GM19395 (cell line): ENCODE results near the gene ANO9.

ENCODE experiments used
- ATAC-seq: cut with Tn5 transposase; IDR thresholded peaks from one replicate; pipeline ENCODE4 v1.9.1; 2021; ENCODE audit warnings: mild to moderate bottlenecking, moderate library complexity; ENCODE audit not compliant: unreplicated experiment

ANO9 gene, protein sequence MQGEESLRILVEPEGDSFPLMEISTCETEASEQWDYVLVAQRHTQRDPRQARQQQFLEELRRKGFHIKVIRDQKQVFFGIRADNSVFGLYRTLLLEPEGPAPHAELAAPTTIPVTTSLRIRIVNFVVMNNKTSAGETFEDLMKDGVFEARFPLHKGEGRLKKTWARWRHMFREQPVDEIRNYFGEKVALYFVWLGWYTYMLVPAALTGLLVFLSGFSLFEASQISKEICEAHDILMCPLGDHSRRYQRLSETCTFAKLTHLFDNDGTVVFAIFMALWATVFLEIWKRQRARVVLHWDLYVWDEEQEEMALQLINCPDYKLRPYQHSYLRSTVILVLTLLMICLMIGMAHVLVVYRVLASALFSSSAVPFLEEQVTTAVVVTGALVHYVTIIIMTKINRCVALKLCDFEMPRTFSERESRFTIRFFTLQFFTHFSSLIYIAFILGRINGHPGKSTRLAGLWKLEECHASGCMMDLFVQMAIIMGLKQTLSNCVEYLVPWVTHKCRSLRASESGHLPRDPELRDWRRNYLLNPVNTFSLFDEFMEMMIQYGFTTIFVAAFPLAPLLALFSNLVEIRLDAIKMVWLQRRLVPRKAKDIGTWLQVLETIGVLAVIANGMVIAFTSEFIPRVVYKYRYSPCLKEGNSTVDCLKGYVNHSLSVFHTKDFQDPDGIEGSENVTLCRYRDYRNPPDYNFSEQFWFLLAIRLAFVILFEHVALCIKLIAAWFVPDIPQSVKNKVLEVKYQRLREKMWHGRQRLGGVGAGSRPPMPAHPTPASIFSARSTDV

DNA sequence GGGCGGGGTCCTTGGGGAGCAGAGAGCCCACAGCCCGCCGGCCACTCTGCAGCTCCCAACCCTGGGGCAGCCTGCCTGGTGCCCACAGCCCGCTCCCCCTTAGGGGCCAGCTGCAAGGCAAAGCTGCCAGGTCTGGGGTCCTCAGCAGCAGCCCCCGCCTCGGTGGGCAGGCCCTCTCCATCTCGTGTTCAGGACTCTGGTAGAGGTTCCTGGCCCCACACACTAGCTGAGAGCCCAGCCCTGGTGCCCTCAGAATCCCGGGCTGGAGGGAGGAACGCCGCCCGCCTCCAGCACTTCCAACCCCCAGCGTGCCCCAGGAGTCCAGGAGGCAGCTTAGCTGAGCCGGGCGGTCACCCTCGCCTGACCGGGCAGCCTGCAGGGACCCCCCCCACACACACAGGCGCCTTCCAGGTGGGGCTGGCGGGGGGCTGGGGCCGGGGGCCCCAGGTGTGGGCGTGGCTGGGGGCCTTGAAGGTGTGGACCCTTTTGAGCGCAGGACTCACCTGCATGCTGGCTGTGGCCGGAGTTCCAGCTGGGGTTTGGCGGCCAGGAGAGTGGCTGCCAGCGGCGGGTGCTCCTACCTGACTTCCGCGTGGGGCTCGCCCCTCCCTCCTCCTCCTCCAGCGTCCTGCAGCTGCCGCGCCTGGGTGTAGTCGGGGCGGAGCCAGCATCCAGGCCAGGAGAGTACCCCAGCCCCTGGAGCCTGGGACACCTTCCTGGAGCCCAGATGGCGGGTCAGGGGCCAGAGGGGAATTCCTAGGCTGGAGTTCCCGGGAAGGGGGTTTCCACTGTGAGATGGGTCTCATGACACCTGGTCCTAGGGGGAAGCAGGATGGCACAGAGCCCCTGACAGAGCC lies at the start of gene ANO9:
ANO9 (minus strand) TSS at position 594 of the 857 bp plus-strand sequence; CDS start at position 509, 85 bp downstream.
- ATAC-seq: peak; percentile 80

DNA sequence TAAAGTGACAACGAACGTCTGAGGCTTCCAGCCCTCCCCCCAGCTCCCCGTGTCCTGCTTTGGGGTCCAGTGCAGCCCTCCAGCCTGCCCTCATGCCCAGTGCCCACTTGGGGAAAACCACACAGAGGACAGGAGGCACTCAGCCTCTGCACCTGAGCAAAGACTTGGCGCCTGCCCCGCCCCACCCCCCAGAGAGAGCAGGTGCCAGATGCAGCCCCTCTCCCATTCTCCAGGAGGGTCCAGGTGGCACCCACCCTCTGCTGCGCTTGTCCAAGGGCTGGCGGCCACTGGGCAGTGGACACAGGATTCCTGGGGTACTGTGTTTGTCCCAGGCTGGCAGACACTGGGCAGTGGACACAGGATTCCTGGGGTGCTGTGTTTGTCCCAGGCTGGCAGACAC lies 49.5 kb upstream of the ANO9 start:
- no peak for ATAC-seq

DNA sequence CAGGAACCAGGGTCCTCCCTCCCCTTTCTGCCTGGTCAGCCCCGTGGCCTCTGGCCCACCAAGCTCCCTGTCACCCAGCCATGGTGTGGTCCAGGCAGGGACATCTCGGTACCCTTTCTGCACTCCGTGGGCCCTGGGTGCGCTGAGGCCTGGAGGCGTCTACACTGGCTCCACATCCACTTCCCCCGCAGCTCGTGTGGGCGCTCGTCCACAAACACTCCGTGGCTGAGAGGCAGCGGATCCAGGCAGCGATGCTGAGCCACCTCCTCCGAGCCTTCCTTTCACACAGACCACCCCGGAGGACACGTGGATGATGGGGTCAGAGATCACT lies 49.1 kb upstream of the ANO9 start:
- no peak for ATAC-seq

DNA sequence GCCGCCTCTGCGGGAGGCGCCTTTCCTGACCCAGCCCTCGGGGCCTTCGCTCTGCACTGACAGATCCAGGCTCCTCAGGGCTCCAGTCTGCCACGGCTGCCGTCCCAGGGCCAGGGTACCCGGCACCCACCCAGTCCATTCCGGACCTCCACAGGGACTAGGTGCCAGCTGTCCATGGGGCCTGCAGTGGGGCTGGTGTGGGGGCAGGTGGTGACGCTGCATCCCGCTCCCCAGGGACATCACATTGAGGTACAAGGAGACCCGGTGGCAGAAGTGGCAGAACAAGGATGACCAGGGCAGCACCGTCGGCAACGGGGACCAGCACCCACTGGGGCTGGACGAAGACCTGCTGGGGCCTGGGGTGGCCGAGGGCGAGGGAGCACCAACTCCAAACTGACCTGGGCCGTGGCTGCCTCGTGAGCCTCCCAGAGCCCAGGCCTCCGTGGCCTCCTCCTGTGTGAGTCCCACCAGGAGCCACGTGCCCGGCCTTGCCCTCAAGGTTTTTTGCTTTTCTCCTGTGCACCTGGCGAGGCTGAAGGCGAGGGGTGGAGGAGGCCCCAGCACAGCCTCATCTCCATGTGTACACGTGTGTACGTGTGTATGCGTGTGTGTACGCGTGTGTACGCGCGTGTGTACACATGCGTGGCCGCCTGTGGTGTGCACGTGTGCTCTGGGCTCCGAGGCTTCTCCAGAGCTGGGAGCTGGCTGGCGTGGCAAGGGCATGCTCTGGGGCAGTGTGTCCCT lies 48.5 kb upstream of the ANO9 start:
- no peak for ATAC-seq

DNA sequence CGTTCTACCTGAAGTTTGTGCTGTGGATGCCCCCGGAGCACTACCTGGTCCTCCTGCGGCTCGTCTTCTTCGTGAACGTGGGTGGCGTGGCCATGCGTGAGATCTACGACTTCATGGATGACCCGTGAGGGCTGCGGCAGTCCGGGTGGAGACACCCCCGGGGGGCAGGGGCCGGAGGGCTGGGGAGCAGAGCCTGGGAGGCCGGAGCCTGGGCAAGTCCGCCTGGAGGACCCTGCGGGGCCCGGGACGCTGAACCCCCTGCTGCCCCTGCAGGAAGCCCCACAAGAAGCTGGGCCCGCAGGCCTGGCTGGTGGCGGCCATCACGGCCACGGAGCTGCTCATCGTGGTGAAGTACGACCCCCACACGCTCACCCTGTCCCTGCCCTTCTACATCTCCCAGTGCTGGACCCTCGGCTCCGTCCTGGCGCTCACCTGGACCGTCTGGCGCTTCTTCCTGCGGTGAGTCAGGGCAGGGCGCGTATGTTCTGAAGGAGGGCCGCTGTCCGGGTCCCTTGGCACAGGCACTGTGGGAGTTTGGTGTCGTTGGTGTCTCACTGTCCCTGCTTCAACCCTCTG lies 47.9 kb upstream of the ANO9 start:
- ATAC-seq: no peak

DNA sequence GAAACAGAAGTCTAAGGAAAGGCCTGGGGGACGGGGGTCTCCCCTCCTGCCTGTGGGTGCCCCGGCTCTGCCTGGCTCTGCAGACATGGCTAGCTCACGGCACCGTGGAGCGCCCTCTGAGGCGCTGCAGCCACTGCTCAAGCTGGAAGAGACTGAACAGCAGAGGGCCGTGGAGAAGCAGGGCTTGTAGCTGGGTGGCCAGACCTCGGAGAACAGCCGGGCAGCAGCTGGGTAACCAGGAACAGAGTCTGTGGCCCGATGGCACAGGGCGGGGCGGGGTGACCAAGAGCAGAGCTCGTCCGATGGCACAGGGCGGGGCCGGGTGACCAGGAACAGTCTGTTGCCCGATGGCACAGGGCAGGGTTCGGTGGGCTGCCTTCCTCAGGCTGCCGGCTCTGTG lies 47.2 kb upstream of the ANO9 start:
- ATAC-seq: no peak

DNA sequence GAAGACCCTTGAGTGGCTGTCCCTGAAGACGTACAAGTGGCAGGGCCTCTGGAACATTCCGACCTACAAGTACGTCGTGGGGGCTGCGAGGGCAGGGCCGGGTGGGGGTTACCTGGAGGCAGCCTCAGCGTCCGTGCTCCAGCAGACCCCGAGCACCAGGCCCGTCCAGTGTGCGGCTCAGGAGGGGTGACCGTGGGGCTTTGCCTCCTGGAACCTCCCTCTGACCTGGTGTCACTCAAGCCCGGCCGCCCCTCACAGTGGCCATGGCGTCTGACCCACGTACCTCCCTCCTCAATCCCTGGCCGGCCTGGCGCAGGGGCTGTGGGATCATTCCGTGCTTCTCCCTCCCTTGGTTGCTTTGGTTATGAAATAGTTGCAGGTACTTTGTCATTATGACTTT lies 46.8 kb upstream of the ANO9 start:
- ATAC-seq: no peak

DNA sequence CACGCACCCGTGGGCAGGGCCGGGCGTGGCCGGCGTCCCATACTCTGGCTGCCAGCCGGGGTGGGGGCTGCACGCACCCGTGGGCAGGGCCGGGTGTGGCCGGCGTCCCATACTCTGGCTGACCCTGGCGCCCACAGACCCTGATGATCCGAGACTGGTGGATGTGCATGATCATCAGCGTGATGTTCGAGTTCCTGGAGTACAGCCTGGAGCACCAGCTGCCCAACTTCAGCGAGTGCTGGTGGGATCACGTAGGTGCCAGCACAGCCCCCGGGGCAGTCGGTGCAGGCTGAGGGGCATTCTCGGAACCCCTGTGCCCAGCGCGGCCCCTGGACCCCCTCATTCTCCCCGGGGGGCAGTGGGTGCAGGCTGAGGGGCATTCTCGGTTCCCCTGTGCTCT lies 46.3 kb upstream of the ANO9 start:
- ATAC-seq: no peak

DNA sequence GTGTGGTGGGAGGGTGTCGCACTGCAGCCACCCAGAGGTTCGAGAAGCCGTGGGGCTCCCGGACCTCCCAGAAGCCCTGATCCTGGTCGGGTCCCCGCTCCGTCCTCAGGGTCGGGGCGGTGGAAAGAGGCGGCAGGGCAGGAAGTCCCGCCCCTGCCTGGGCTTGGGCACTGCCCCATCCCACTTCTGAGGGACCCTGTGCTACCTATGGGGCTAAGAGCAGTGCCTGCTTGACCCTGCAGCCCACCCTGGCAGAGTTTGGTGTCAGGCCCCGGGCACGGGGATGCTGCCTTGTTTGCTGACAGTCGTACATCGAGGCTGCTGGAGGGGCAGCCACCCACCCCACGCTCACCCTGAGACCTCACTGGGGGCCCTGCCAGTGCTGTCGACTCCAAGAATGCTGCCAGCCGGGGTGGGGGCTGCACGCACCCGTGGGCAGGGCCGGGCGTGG lies 45.8 kb upstream of the ANO9 start:
- no peak for ATAC-seq

DNA sequence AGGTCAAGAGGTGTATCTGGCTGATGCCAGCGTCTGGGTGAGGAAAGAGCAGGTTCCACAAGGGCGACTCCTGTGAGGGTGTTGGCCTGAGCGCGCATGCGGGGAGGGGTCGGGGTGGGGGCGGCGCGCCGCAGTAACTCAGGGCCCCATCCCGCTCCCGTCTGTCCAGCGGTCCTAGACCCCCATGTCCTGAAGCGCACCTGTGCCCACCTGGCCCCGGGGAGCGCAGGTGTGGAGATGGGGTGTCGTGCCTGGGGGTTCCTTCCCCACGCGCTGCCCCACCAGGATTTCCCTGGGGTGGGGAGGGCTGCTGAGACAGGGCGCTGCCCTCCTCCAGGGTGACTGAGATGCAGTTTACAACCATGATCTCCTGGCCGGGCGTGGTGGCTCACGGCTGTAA lies 44.4 kb upstream of the ANO9 start:
- ATAC-seq: no peak

DNA sequence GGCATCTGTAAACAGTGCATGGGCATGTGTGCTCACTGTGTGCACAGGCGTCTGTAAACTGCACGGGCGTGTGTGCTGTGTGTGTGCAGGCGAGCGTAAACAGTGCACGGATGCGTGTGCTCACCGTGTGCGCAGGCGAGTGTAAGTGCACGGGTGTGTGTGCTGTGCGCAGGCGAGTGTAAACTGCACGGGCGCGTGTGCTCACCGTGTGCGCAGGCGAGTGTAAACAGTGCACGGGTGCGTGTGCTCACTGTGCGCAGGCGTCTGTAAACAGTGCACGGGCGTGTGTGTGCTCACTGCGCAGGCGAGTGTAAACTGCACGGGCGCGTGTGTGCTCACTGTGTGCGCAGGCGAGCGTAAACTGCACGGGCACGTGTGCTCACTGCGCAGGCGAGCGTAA lies 42.8 kb upstream of the ANO9 start:
- ATAC-seq: no peak

DNA sequence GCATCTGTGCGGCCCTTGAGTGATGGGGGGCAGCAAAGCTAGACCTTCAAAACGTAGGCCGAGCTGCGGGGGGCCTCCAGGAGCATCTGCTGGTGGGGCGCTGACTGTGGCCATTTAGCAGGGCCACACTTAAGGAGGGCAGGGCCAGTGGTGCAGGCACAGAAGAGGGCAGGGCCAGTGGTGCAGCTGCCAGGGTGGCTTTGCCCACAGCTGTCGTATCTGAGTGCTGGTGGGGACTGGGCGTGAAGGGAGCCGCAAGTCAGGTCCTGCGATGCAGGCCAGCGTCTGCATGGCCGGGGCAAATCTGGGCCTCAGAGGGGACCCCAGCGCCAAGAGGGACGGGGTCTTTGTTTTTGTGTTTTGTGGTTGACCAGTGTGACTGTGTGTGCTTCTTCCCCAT lies 37.5 kb upstream of the ANO9 start:
- no peak for ATAC-seq

DNA sequence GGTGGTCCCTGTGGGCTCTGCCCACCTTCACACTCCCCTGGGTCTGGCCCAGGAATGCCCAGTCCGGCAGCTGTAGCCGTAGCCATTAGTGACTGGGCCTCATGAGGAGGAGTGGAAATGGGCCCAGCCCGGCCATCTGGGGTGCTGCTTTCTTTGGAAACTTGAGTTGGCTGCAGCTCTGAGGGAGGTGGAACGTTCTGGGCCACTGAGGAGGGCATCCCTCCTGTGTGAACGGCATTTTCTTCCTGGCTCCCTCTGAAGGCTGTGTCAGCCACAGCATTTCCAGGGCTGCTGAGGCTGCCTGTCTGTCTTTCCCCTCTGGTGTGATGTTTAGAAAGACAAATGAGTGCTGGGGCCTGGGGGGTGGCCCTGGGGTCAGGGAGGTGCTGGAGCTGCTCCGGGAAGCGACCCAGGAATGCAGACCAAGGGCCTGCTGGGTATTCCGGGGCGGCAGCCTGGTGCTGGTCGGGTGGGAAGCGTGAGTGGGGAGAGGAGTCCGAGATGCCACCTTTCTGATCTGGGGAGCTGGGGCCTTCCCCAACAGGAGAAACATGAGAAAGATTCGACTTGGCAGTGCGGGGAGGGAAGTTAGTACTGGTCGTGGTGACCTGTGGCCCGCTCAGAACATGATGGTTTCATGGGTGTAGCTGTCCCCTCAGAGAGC lies 35.4 kb upstream of the ANO9 start:
- ATAC-seq: no peak

DNA sequence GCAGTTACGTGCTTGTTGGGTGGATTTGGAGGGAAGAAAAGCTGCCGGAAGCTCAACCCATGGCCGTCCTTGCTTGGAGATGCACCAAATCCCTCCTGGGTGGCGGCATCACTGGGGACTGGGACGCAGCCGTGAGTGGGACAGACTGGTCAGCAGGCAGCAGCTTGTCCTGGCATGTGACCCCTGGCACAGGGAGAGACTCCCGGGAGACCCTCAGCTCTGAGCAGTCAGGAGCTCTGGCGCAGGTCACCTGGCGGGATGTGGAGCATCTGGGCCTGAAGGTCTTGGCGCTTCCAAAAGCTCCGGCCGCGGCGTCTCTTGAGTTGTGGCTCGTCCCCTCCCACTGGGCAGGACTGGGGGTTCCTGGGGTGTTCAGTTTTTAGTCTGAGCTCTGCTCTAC lies 34.6 kb upstream of the ANO9 start:
- no peak for ATAC-seq

DNA sequence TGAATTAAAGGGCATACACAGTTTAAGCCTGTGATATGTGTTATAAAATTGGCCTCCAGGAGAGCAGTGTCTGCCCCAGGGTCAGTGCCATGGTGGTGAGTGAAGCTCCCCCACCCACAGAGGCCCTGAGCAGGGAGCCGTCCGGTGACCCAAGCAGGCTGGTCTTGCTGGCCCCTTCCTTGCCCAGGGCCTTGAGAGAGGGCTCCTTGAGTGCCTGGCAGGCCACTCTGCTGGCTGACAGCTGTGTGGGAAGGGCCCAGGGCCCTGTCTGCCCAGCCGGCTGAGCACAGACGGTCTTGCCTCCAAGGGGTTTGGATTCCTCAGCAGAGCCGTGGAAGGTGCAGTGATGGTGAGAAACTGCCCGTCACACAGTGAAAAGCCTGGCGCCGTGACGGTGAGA lies 34.1 kb upstream of the ANO9 start:
- ATAC-seq: no peak

DNA sequence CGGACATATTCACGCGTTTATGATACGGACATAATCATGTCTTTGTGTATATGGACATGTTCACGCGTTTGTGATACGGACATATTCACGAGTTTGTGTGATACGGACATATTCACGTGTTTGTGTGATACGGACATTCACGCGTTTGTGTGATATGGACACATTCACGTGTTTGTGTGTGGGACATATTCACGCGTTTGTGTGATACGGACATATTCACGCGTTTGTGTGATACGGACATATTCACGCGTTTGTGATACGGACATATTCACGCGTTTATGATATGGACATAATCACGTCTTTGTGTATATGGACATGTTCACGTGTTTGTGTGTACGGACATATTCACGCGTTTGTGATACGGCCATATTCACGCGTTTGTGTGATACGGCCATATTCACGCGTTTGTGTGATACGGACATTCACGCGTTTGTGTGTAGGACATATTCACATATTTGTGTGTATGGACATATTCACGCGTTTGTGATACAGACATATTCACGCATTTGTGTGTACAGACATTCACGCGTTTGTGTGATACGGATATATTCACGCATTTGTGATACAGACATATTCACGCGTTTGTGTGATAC lies 33.2 kb upstream of the ANO9 start:
- ATAC-seq: no peak

DNA sequence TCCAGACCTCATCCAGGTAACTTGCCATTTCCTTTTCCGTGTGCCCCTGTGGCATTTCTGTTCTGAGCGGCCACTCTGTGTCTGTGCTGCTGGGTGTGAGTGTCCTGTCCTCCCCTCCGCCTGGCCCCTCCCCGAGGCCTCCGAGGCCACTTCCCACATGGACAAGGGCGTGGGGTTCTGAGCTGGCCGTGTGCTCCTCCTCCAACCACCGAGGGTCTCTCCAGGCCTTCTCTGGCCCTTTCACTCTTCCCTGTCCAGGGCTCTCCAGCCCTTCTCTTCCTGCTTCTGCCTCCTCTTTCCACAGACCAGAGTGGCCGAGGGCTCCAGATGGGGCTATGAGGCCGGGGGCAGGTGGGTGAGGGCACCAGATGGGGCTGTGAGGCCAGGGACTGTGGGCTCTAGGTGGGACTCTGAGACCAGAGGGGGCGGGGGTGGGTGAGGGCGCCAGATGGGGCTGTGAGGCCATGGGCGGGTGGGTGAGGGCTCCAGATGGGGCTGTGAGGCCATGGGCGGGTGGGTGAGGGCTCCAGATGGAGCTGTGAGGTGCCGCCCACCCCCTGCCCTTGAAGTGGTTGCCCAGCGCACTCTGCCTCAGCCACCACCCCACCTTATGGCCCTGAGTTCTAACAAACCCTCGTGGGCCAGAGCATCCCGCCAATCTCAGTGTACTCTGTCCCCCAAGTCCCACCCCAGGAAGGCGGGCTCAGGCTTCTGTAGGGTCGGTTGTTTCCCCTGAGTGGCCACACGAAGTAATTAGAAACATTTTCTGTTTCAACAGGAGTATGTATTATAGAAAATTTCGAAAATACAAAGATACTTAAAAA lies 32.4 kb upstream of the ANO9 start:
- no peak for ATAC-seq

DNA sequence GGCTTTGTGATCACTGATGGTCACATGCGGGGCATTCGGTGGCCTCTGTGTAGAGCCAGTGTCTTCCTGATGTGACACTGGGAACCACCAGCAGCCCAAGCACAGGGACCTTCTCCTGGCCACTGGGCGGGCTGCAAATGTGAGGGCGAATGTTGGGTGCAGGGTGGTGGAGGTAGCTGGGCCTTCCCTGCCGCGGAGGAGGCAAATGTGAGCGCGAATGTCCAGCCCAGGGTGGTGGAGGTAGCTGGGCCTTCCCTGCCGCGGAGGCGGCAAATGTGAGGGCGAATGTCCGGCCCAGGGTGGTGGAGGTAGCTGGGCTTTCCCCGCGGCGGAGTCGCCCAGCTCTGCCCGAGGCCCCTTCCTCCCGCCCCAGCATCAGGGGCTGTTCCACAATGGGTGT lies 31.6 kb upstream of the ANO9 start:
- no peak for ATAC-seq

DNA sequence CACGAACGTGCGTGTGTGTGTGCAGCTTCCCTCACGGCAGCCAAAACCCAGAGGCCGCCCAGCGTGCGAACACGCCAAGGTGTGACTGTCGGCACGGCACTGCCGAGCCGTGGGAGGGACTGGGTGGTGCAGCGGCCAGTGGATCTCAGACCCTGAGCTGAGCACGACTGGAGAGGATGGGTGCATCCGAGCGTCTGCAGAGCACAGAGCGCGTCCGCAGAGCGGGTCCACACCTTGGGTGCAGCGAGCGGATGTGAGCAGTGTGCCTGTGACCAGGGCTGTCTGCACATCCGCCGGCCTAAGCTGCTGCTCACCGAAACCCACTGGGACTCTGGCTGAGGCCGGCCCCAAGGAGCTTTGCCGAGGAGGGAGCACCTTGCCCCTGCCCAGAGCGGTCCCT lies 31.0 kb upstream of the ANO9 start:
- no peak for ATAC-seq
